Ishikawa (cell line): ENCODE measurements around the gene KCNQ1.

Source experiments
- CEBPB ChIP-seq: IDR thresholded peaks from 2 replicates; pipeline ENCODE4 v1.6.1; 2012
- CREB1 ChIP-seq: IDR thresholded peaks from 2 replicates; pipeline ENCODE4 v1.6.1; 2012; ENCODE audit warnings: low read depth
- EP300 ChIP-seq: IDR thresholded peaks from 2 replicates; pipeline ENCODE4 v1.6.1; 2012; ENCODE audit warnings: borderline replicate concordance
- FOXM1 ChIP-seq: IDR thresholded peaks from 2 replicates; pipeline ENCODE4 v1.6.1; 2012; ENCODE audit warnings: low read depth, borderline replicate concordance
- MAX ChIP-seq: IDR thresholded peaks from 2 replicates; pipeline ENCODE4 v1.6.1; 2012
- NFIC ChIP-seq: IDR thresholded peaks from 2 replicates; pipeline ENCODE4 v1.6.1; 2012
- RAD21 ChIP-seq: IDR thresholded peaks from 2 replicates; pipeline ENCODE4 v1.6.1; 2012; ENCODE audit warnings: low read depth
- REST ChIP-seq: IDR thresholded peaks from 2 replicates; pipeline ENCODE4 v1.6.1; 2012; ENCODE audit warnings: low read depth, mild to moderate bottlenecking
- TAF1 ChIP-seq: IDR thresholded peaks from 2 replicates; pipeline ENCODE4 v1.6.1; 2012; ENCODE audit warnings: low read depth, mild to moderate bottlenecking

- TF ChIP-seq MAX (no peak), FOXM1 (no peak), NFIC (no peak), EP300 (no peak), RAD21 (no peak), TAF1 (no peak), CEBPB (no peak), REST (no peak), CREB1 (no peak)
These were observed 338.8 kb downstream of the KCNQ1 start for GRCh38 chr11:2783536-2784082.
